GDM1 (cell line): ENCODE data around the gene CCL13.
A peak's percentile ranks its signal among the peaks of the same experiment; 100 is the strongest.

Experiments used
- DNase-seq: peaks from one replicate; lab custom pipeline; 2025; lab: John Stamatoyannopoulos, UW

Gene CCL13

GRCh38 chr17:34384822-34385605, 28.7 kb downstream of the CCL13 start:
- no peak for DNase-seq

GRCh38 chr17:34386343-34386696, 30.0 kb downstream of the CCL13 start:
- DNase-seq, result no peak

DNA sequence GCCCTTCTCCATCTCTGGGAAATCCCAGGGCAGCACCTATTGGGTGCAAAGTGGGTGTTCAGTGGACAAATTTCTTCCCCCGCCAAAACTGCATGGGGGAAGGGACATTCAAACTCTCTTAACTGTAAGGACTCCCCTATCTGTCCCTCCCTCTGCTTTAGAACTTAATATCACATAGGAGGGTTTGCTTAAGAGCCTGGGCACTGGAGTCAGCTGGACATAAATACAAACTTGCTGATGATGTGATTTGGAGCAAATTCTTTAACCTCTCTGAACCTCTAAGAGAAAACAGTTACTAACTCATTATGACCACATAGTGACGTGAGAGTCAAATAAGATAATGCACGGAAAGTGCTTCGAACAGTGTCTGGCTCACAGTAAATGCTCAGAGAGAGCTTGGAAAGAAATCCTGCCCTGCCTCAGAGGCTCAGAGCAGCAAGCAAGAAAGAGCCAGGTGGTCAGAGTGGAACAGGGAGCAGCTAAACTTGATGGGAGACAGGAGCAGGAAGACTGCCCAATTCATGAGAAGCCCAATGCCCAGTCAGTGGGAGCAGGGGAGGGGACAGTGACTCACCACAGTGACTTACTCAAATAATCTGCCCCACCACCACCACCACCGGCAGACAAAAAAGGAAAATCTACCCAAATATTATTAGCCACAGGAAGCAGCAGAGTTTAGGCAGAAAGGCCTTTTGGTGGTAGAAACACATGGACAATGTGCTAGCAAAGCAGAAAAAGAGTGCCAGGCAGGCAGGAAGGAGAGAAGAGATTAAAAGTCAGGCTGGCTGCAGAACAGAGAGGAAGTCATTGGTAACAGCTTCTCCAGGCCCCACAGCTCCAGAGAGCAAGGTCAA, 30.6 kb downstream of the CCL13 start:
- DNase-seq, result peak; percentile 28

DNA sequence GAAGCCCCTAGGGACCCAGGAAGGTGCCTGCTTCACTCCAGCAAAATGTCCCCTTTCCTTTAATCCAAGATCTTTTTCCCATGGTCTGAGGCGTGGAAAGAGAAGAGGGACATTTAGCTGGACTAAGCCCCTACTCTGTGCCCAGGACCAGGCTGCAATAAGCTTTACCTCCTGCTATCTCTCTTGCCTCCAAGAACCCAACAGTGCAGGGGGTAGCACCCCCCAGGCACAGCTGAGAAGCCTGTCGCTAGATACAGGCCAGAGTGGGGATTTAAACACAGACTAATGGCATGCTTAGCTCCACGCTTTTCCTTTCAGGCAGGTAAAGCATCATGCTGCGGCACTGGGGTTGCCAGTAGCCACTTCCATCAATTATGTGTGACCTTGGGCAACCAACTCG, 31.3 kb downstream of the CCL13 start:
- no peak for DNase-seq

DNA sequence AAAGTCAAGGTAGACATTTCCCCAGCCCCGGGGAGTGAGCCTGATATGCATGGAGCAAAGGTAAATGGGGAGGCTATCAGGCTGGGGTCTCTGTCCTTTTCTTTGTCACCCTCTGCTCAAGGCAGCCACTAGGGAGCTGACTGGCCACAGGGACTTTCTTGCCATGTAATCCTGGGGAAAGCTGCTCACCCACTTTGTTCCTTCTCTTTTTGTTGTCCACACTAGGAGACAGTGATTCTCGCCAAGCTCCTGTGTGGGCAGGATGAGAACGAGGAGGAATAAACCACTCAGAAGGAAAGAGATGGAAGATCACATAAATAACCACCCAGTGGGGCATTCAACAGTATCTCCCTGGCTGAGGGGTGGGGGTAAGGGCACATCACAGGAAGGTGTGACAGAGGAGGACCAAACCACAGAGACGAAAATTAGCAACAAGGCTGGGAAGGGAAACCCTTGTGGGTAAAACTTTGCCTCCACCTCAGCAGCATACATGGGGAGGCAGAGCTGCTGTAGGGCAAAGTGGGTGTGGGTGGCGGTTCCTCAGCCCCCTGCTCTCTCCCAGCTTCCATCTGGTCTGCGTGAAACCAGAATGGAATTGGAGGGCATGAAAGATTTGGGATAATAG, 33.0 kb downstream of the CCL13 start:
- DNase-seq, result peak; percentile 29

- DNase-seq, result no peak
These were observed 34.4 kb downstream of the CCL13 start for GRCh38 chr17:34390649-34391048.

DNA sequence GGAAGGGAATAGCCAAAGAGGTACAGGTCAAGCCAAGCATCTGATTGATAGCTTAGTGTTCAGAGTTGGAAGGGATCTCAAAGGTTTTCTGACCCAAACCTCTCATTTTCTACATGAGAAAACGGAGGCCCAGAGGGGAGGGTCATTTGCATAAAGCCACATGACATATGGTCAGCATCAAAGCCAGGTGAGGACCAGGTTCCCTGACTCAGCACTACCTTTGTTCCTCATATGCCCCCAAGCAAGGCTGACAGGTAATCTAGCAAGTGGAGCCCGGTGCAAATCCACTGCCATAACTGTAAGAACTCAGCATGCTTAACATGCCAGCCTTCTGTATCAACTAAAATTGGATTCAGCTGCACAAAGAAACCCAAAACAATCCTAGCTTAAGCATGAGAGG, 35.0 kb downstream of the CCL13 start:
- DNase-seq, result no peak

- no peak for DNase-seq
These were observed 37.1 kb downstream of the CCL13 start for GRCh38 chr17:34393401-34393800.

DNA sequence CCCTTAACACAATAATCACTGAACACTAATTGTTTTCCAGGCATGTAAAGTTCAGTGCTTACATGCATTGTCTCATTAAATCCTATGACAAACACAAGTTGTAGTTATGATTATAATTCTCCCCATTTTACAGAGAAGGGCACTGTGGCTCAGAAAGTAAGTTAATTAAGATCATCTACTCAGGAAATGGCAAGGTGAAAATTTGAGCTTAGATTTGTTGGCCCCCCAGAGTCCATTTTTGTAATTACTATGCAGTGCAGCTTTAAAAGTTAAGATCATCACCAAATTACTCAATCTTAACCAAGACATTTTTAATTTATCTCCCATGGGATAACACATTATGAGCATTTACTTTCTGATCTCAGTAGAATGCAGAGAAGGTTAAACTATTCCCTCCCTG, 41.0 kb downstream of the CCL13 start:
- DNase-seq, result no peak

DNA sequence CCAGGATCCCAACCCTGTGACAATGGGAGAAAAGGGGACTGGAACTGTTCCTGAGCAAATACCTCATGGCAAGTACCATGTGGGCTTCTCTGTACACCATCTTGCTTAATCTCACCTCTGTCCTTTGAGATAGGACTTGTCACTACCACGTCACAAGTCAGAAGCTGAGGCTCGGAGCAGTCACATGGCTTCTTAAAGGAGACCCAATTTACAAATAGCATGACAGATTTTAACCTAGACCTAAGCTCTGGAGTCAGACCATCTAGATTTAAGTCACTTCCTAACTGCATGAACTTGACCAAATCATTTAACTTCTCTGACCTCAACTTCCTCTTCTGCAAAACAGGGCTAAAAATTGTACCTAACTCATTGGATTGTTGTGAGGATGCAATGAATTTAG, 42.7 kb downstream of the CCL13 start:
- peak; percentile 17 for DNase-seq

DNA sequence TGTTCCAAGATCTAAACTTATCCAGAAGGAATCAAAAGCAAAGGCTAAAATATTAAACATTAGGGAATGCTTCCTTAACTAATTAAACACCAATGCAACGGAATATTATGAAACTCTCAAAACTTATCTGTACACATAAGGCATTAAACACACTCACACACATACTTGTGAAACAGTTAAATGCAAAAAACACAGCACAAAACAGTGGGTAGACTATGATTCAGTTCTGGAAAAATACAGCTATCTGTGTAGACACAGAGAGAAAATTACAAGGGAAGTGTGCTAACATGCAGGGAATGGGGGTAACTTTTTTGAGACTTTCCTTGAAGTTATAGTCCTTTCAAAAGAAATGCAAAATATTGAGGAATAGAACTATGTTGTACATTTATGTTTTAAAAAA, 43.4 kb downstream of the CCL13 start:
- DNase-seq, result no peak

DNA sequence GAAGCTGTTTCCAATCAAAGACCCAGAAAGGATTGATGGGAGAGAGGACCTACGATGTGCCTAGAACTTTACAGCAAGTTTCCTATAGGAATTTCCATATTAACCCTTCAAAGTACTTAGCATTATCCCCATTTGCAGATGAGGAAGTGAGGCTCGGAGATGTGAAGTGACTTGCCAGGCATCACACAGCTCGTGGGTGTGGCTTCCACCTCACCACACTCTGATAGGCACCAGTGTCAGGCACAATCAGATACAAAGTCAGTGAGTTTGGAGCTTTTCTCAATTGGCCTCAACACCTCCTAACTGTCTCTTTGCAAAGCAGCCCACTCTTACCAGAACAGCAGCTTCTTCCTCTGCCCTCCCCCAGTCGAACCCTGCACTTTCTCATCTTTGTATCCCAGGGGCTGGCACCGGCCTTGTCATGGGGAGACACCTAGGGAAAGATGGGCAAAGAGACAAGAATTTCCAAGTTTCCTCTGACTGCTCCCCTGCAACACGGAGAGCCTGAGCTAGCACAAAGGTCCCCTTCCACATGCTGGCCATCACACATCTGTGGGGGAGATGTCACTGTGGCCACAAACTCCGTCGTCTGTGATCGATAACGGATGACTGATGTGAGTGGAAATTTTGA, 44.1 kb downstream of the CCL13 start:
- no peak for DNase-seq

GRCh38 chr17:34401165-34401564, 44.9 kb downstream of the CCL13 start:
- DNase-seq, result no peak

GRCh38 chr17:34403006-34403405, 46.7 kb downstream of the CCL13 start:
- no peak for DNase-seq

- DNase-seq, result no peak
These were observed 49.9 kb downstream of the CCL13 start for GRCh38 chr17:34406226-34406625.
